Hepatocyte (in vitro differentiated cells): ENCODE data around the gene BTG1. TPM values are rescaled to one million over a fixed set of nuclear protein-coding genes. Genes with fewer than 3 reads are reported as not detected.

ENCODE experiments used
- DNase-seq: peaks from one replicate; pipeline ENCODE4 v3.0.0-alpha.2; 2016; ENCODE audit warnings: low spot score
- H2AFZ ChIP-seq: fragments of 200-600 bp; sonication (generic); 2 replicates; pipeline ENCODE4 v1.6.0; 2016; ENCODE audit warnings: antibody characterized with exemption, mild to moderate bottlenecking
- H3K27ac ChIP-seq: fragments of 200-600 bp; sonication (generic); 2 replicates; pipeline ENCODE4 v1.5.1; 2016; ENCODE audit warnings: mild to moderate bottlenecking
- H3K27me3 ChIP-seq: fragments of 200-600 bp; sonication (generic); 2 replicates; pipeline ENCODE4 v1.6.1; 2016
- H3K36me3 ChIP-seq: fragments of 200-600 bp; sonication (generic); replicated peaks from 2 replicates; pipeline ENCODE4 v1.5.1; 2016; ENCODE audit warnings: low read depth; ENCODE audit not compliant: insufficient read depth
- H3K4me1 ChIP-seq: fragments of 200-600 bp; sonication (generic); 2 replicates; pipeline ENCODE4 v1.5.1; 2016; ENCODE audit warnings: mild to moderate bottlenecking, moderate library complexity; ENCODE audit not compliant: insufficient read depth
- H3K4me2 ChIP-seq: fragments of 200-600 bp; sonication (generic); 2 replicates; pipeline ENCODE4 v1.6.0; 2016
- H3K4me3 ChIP-seq: fragments of 200-600 bp; sonication (generic); 2 replicates; pipeline ENCODE4 v1.5.1; 2016; ENCODE audit warnings: mild to moderate bottlenecking
- H3K79me2 ChIP-seq: fragments of 200-600 bp; sonication (generic); 2 replicates; pipeline ENCODE4 v1.6.0; 2017; ENCODE audit warnings: mild to moderate bottlenecking
- H3K9me2 ChIP-seq: fragments of 200-600 bp; sonication (generic); replicated peaks from 2 replicates; pipeline ENCODE4 v1.6.0; 2017; ENCODE audit warnings: mild to moderate bottlenecking; ENCODE audit not compliant: insufficient read depth
- H3K9me3 ChIP-seq: fragments of 200-600 bp; sonication (generic); 2 replicates; pipeline ENCODE4 v1.5.1; 2016; ENCODE audit warnings: low read depth, mild to moderate bottlenecking
- H4K20me1 ChIP-seq: fragments of 200-600 bp; sonication (generic); 2 replicates; pipeline ENCODE4 v1.6.0; 2016; ENCODE audit warnings: mild to moderate bottlenecking; ENCODE audit not compliant: insufficient read depth, poor library complexity, severe bottlenecking
- EZH2 ChIP-seq: fragments of 200-600 bp; sonication (generic); IDR thresholded peaks from 2 replicates; pipeline ENCODE4 v1.6.1; 2016; ENCODE audit warnings: antibody characterized with exemption, mild to moderate bottlenecking, borderline replicate concordance
- EZH2phosphoT487 ChIP-seq: fragments of 200-600 bp; sonication (generic); IDR thresholded peaks from one replicate; pipeline ENCODE4 v1.6.1; 2018; ENCODE audit warnings: antibody characterized with exemption, mild to moderate bottlenecking, low read depth, moderate library complexity; ENCODE audit not compliant: unreplicated experiment, severe bottlenecking
- WGBS: methylation state at CpG from one replicate; pipeline ENCODE4 v1.1.6; 2016; ENCODE audit warnings: low lambda C conversion rate; ENCODE audit errors: missing lambda C conversion rate; 5-methylcytosine and 5-hydroxymethylcytosine counted together
- polyA plus RNA-seq: library from polyadenylated mRNA; unstranded; fragments of >200 nt; fragmentation: Nextera tagmentation; extraction: Ambion mirVana; gene quantifications from 2 replicates; pipeline ENCODE4 v1.2.1, GENCODE V29; 2016
- total RNA-seq: library from RNA; depleted of rRNA; stranded (reverse); fragments of >200 nt; gene quantifications from 2 replicates; pipeline ENCODE4 v1.2.3, GENCODE V29; 2014
- TF ChIP-seq, protein P1 (sequence below): fragments of 200-600 bp; sonication (generic); IDR thresholded peaks from 2 replicates; pipeline ENCODE4 v1.5.1; 2016; ENCODE audit warnings: antibody characterized with exemption, mild to moderate bottlenecking; ENCODE audit not compliant: poor library complexity

BTG1 gene
- total and polyA plus RNA-seq, 2 experiments from 2014 or later, result 72.0 to 146 TPM

DNA sequence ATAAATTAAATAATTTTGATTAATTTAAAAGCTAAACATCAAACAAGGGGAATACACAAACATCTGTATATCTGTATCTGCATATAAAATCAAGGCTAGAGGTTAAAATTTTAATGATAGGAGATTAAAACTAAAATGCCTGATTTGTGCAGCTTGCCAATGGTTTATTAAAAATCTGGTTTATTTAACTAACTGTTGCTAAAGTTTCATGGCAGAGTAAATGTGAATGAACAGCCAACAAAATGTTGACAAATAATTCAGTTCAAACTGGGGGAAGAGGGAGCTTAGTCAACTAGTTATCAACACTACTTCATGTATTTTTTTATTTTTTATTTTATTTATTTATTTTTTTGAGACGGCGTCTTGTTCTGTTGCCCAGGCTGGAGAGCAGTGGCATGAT lies 43.0 kb downstream of the BTG1 start:
- Histone ChIP-seq H3K9me3 (no peaks in the 10 kb centered on the region), H3K4me1 (peaks cover 2% of the 10 kb centered on the region), H2AFZ (no peak overlapping the region), H3K79me2 (no peaks in the 10 kb centered on the region), H4K20me1 (no peaks in the 10 kb centered on the region), H3K36me3 (no peaks in the 10 kb centered on the region), H3K9me2 (no peaks in the 10 kb centered on the region), H3K4me3 (no peak overlapping the region), H3K27me3 (no peaks in the 10 kb centered on the region), H3K27ac (no peak overlapping the region), H3K4me2 (no peak overlapping the region)
- no peak for DNase-seq
- WGBS, result 88% methylated on average over 2 of the region's 2 CpGs
- no peak for TF ChIP-seq EZH2phosphoT487
- TF ChIP-seq, protein P1, sequence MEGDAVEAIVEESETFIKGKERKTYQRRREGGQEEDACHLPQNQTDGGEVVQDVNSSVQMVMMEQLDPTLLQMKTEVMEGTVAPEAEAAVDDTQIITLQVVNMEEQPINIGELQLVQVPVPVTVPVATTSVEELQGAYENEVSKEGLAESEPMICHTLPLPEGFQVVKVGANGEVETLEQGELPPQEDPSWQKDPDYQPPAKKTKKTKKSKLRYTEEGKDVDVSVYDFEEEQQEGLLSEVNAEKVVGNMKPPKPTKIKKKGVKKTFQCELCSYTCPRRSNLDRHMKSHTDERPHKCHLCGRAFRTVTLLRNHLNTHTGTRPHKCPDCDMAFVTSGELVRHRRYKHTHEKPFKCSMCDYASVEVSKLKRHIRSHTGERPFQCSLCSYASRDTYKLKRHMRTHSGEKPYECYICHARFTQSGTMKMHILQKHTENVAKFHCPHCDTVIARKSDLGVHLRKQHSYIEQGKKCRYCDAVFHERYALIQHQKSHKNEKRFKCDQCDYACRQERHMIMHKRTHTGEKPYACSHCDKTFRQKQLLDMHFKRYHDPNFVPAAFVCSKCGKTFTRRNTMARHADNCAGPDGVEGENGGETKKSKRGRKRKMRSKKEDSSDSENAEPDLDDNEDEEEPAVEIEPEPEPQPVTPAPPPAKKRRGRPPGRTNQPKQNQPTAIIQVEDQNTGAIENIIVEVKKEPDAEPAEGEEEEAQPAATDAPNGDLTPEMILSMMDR, result no peak
- no peak for TF ChIP-seq EZH2

DNA sequence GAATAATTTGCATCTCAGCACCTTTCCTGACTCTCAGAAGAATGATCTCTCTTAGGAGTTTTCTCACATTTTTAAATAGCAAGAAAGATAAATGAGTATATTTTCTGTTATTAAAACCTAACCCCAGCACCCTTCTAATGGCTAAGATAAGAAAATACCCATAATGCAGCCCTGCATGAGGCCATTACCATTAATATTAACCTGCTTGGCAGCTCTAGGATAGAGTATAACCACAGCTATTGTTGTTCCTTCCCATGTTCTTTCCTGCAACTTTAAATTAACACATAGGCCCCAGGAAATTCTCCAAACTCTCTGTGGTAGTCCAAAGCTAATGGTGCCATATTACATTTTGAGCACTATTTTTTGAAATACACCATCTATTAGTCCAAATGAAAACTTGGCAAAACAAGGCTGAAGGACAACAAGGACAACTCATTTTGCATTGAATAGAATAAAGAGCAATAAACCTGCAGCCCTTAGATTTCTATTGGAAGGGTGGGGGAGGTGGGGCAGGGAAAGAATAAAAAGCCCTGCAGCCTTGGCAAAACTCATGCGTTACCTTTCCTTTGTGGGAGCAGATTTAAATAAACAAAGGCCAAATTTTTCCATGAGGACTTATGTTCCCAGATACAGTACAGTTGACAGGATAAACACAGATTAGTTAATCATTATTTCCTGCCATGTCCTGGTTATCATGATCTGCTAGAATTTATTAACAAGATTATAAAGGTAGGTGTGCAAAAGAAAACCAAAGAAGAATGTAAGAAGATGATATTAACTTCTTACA lies 46.9 kb downstream of the BTG1 start:
- Histone ChIP-seq H3K9me3 (no peaks in the 10 kb centered on the region), H3K27me3 (no peaks in the 10 kb centered on the region), H3K4me3 (no peak overlapping the region), H3K79me2 (no peaks in the 10 kb centered on the region), H3K4me2 (no peak overlapping the region), H3K4me1 (peaks cover 5% of the 10 kb centered on the region), H3K27ac (no peak overlapping the region), H2AFZ (no peak overlapping the region), H3K36me3 (no peaks in the 10 kb centered on the region), H4K20me1 (no peaks in the 10 kb centered on the region), H3K9me2 (no peaks in the 10 kb centered on the region)
- TF ChIP-seq, protein P1, result no peak
- TF ChIP-seq EZH2phosphoT487 (no peak), EZH2 (no peak)
- no peak for DNase-seq
- 64% methylated on average over 1 of the region's 1 CpG for WGBS

DNA sequence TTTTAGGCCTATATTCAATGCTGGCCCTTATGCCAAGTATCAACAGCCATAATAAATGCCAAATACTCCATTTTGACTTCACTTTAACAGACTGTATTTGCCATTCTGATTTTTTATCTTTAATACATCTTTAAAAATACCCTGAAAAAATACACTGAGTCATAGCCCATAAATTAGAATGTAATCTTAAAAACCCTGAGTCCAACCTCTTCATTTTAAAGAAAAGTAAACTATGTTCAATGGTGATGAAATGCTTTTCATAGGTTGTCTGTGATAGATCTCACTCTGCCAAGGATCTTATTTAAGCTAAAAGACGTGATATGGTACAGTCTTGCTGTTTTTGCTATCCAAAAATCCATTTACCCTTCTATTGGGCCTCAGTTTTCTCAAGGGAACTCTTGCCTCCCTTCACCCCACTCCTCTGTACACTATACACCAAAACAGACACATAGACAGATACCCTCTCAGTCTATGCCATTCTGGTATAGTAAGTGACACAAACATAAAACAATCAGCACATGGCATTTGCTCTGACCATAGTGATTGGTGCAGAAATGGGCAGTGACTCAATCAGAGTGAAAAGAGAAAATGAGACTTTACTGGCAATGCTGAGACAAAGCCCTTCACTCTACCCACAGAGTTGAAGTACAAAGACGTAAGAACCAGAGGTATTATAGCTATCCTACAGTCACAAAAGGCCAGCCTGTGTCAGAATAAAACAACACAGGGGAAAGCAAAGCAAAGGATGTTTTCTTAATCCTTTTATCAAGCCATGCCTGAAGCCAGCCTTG lies 49.1 kb downstream of the BTG1 start:
- Histone ChIP-seq H3K4me3 (no peak overlapping the region), H3K9me2 (no peaks in the 10 kb centered on the region), H3K4me2 (no peak overlapping the region), H4K20me1 (no peaks in the 10 kb centered on the region), H3K27me3 (no peaks in the 10 kb centered on the region), H2AFZ (no peak overlapping the region), H3K36me3 (no peaks in the 10 kb centered on the region), H3K79me2 (no peaks in the 10 kb centered on the region), H3K4me1 (peaks cover 5% of the 10 kb centered on the region), H3K9me3 (no peaks in the 10 kb centered on the region), H3K27ac (no peak overlapping the region)
- 65% methylated on average over 2 of the region's 2 CpGs for WGBS
- no peak for DNase-seq
- TF ChIP-seq EZH2 (no peak), EZH2phosphoT487 (no peak)
- TF ChIP-seq, protein P1, result no peak
